H9 (cell line): ENCODE data around the gene DISC1. TPM values are rescaled to one million over a fixed set of nuclear protein-coding genes. Genes with fewer than 3 reads are reported as not detected.

ENCODE experiments used
- DNase-seq: peaks from one replicate; pipeline ENCODE4 v3.0.0-alpha.2; 2017
- H2AFZ ChIP-seq: one replicate; pipeline ENCODE4 v1.6.1; 2013; ENCODE audit warnings: mild to moderate bottlenecking, low read length, control low read depth, moderate library complexity
- H2AK5ac ChIP-seq: 2 replicates; pipeline ENCODE4 v1.6.1; 2013; ENCODE audit warnings: low read length, control low read depth, mixed read lengths; ENCODE audit not compliant: insufficient read length
- H2BK120ac ChIP-seq: one replicate; pipeline ENCODE4 v1.6.1; 2013; ENCODE audit warnings: low read depth, mild to moderate bottlenecking, low read length, control low read depth, inconsistent platforms; ENCODE audit not compliant: poor library complexity, severe bottlenecking
- H2BK12ac ChIP-seq: 2 replicates; pipeline ENCODE4 v1.6.1; 2013; ENCODE audit warnings: low read length, control low read depth, mixed read lengths, low read depth; ENCODE audit not compliant: insufficient read length
- H2BK15ac ChIP-seq: 2 replicates; pipeline ENCODE4 v1.6.1; 2013; ENCODE audit warnings: low read depth, low read length, control low read depth
- H2BK20ac ChIP-seq: one replicate; pipeline ENCODE4 v1.6.1; 2013; ENCODE audit warnings: low read depth, mild to moderate bottlenecking, low read length, control low read depth, inconsistent platforms; ENCODE audit not compliant: poor library complexity, severe bottlenecking
- H2BK5ac ChIP-seq: 2 replicates; pipeline ENCODE4 v1.6.1; 2013; ENCODE audit warnings: low read length, control low read depth, mixed read lengths; ENCODE audit not compliant: insufficient read length
- H3K14ac ChIP-seq: 2 replicates; pipeline ENCODE4 v1.6.1; 2013; ENCODE audit warnings: low read length, control low read depth; ENCODE audit not compliant: insufficient read depth
- H3K18ac ChIP-seq: 2 replicates; pipeline ENCODE4 v1.6.1; 2013; ENCODE audit warnings: low read depth, mild to moderate bottlenecking, mixed read lengths, low read length, control low read depth; ENCODE audit not compliant: insufficient read length
- H3K23ac ChIP-seq: 2 replicates; pipeline ENCODE4 v1.6.1; 2013; ENCODE audit warnings: low read length, control low read depth, mixed read lengths, low read depth; ENCODE audit not compliant: insufficient read length
- H3K23me2 ChIP-seq: 2 replicates; pipeline ENCODE4 v1.6.1; 2013; ENCODE audit warnings: low read depth, mild to moderate bottlenecking, mixed read lengths, low read length, control low read depth; ENCODE audit not compliant: insufficient read length, poor library complexity, severe bottlenecking
- H3K27ac ChIP-seq: 2 replicates; pipeline ENCODE4 v1.5.1; 2013; ENCODE audit warnings: low read length, control low read depth, mixed read lengths, low read depth; ENCODE audit not compliant: insufficient read length
- H3K27me3 ChIP-seq: 2 replicates; pipeline ENCODE4 v1.6.1; 2013; ENCODE audit warnings: low read length, control low read depth, inconsistent platforms; ENCODE audit not compliant: insufficient read depth
- H3K4ac ChIP-seq: 2 replicates; pipeline ENCODE4 v1.6.1; 2013; ENCODE audit warnings: low read depth, mild to moderate bottlenecking, control low read depth, inconsistent platforms, low read length, moderate library complexity
- H3K4me1 ChIP-seq: 2 replicates; pipeline ENCODE4 v1.6.1; 2013; ENCODE audit warnings: low read length, control low read depth, inconsistent platforms; ENCODE audit not compliant: insufficient read depth
- H3K4me2 ChIP-seq: 2 replicates; pipeline ENCODE4 v1.6.1; 2013; ENCODE audit warnings: low read length, control low read depth, mixed read lengths; ENCODE audit not compliant: insufficient read length, insufficient read depth
- H3K56ac ChIP-seq: 2 replicates; pipeline ENCODE4 v1.6.1; 2013; ENCODE audit warnings: low read depth, mild to moderate bottlenecking, mixed read lengths, low read length, control low read depth; ENCODE audit not compliant: insufficient read length
- H3K79me1 ChIP-seq: 2 replicates; pipeline ENCODE4 v1.6.1; 2013; ENCODE audit warnings: low read depth, mild to moderate bottlenecking, moderate library complexity, low read length, control low read depth, inconsistent platforms; ENCODE audit not compliant: insufficient read depth, poor library complexity, severe bottlenecking
- H3K79me2 ChIP-seq: 2 replicates; pipeline ENCODE4 v1.6.1; 2013; ENCODE audit warnings: low read length, control low read depth, inconsistent platforms; ENCODE audit not compliant: insufficient read depth
- H3K9ac ChIP-seq: 2 replicates; pipeline ENCODE4 v1.6.1; 2013; ENCODE audit warnings: low read length, control low read depth, mixed read lengths; ENCODE audit not compliant: insufficient read length; ENCODE audit errors: extremely low read depth
- H3K9me3 ChIP-seq: one replicate; pipeline ENCODE4 v1.6.1; 2013; ENCODE audit warnings: low read depth, low read length, inconsistent platforms; ENCODE audit not compliant: control insufficient read depth
- H3T11ph ChIP-seq: one replicate; pipeline ENCODE4 v1.6.1; 2013; ENCODE audit warnings: mild to moderate bottlenecking, low read length, control low read depth, inconsistent platforms
- H4K20me1 ChIP-seq: one replicate; pipeline ENCODE4 v1.6.1; 2013; ENCODE audit not compliant: control insufficient read depth, insufficient read length, insufficient read depth
- H4K5ac ChIP-seq: 2 replicates; pipeline ENCODE4 v1.6.1; 2013; ENCODE audit warnings: low read depth, mild to moderate bottlenecking, mixed read lengths, low read length, control low read depth; ENCODE audit not compliant: insufficient read length
- H4K8ac ChIP-seq: replicated peaks from 2 replicates; pipeline ENCODE4 v1.6.1; 2013; ENCODE audit warnings: low read length, control low read depth, mixed read lengths, low read depth; ENCODE audit not compliant: insufficient read length
- H4K91ac ChIP-seq: 2 replicates; pipeline ENCODE4 v1.6.1; 2013; ENCODE audit warnings: low read depth, mild to moderate bottlenecking, moderate library complexity, mixed read lengths, low read length, control low read depth; ENCODE audit not compliant: insufficient read length
- H3K27ac Mint-ChIP-seq, 3 experiments: 2 replicates in 2 of 3; 3 replicates in 1 of 3; pipeline ENCODE4 v1.8.0; 2020 to 2021; ENCODE audit warnings: mixed read lengths in 3 of 3, mild to moderate bottlenecking in 1 of 3, moderate library complexity in 1 of 3
- H3K27me3 Mint-ChIP-seq: 2 replicates; pipeline ENCODE4 v1.8.0; 2021; ENCODE audit warnings: low read depth, mild to moderate bottlenecking, moderate library complexity, mixed read lengths
- H3K36me3 Mint-ChIP-seq, 3 experiments: 2 replicates in 2 of 3; 3 replicates in 1 of 3; pipeline ENCODE4 v1.8.0; 2020 to 2021; ENCODE audit warnings: low read depth in 3 of 3, mixed read lengths in 3 of 3; ENCODE audit not compliant: insufficient read depth in 1 of 3
- H3K4me1 Mint-ChIP-seq, 2 experiments: 2 replicates each; pipeline ENCODE4 v1.8.0; 2020; ENCODE audit warnings: mixed read lengths in 2 of 2
- H3K4me3 Mint-ChIP-seq, 2 experiments: 2 replicates in 1 of 2; 3 replicates in 1 of 2; pipeline ENCODE4 v1.8.0; 2020 to 2021; ENCODE audit warnings: mild to moderate bottlenecking in 2 of 2, mixed read lengths in 2 of 2, moderate library complexity in 1 of 2
- H3K9me3 Mint-ChIP-seq, 2 experiments: 2 replicates in 1 of 2; 3 replicates in 1 of 2; pipeline ENCODE4 v1.8.0; 2020; ENCODE audit warnings: mild to moderate bottlenecking in 2 of 2, mixed read lengths in 2 of 2, moderate library complexity in 1 of 2
- CTCF ChIP-seq: fragments of 200-600 bp; sonication (generic); conservative IDR thresholded peaks from 3 replicates; pipeline ENCODE4 v1.8.0; 2021; ENCODE audit warnings: antibody characterized with exemption, mild to moderate bottlenecking
- total RNA-seq: library from RNA; stranded (reverse); gene quantifications from 2 replicates; pipeline ENCODE4 v1.2.1, GENCODE V29; 2021

The DISC1 gene
- total RNA-seq, 1 experiment from 2014 or later, result 2.5 TPM

GRCh38 chr1:231731268-231731667, 104.7 kb downstream of the DISC1 start:
- no peak overlapping the region for H3K56ac ChIP-seq
- H3K4me1 Mint-ChIP-seq, result no peaks in the 10 kb centered on the region
- no peaks in the 10 kb centered on the region for H4K20me1 ChIP-seq
- H2AK5ac ChIP-seq, result no peak overlapping the region
- no peaks in the 10 kb centered on the region for H3K27me3 ChIP-seq
- H3K79me1 ChIP-seq, result no peaks in the 10 kb centered on the region
- H4K8ac ChIP-seq, result no peak overlapping the region
- peaks cover 1% of the 10 kb centered on the region; the same call in 1 of the 2 replicates for H3K27me3 Mint-ChIP-seq
- DNase-seq, result no peak
- H3K27ac Mint-ChIP-seq, result no peak overlapping the region
- H2BK5ac ChIP-seq, result no peak overlapping the region
- no peak for TF ChIP-seq CTCF
- no peak overlapping the region for H2BK120ac ChIP-seq
- no peaks in the 10 kb centered on the region for H3K9me3 ChIP-seq
- H3K36me3 Mint-ChIP-seq, result peaks cover 0 to 4% (median 0%) of the 10 kb centered on the region in 3 experiments; a peak in 2 of 7 replicates
- no peak overlapping the region for H3T11ph ChIP-seq
- H3K4me2 ChIP-seq, result no peak overlapping the region
- no peak overlapping the region for H3K4ac ChIP-seq
- H3K27ac ChIP-seq, result no peak overlapping the region
- no peak overlapping the region for H3K4me3 Mint-ChIP-seq
- no peaks in the 10 kb centered on the region for H3K23me2 ChIP-seq
- H3K18ac ChIP-seq, result no peak overlapping the region
- H2BK20ac ChIP-seq, result no peak overlapping the region
- no peak overlapping the region for H2AFZ ChIP-seq
- no peak overlapping the region for H4K5ac ChIP-seq
- H3K4me1 ChIP-seq, result no peaks in the 10 kb centered on the region
- no peak overlapping the region for H3K23ac ChIP-seq
- peaks cover 3 to 4% of the 10 kb centered on the region in 2 experiments; a peak in 3 of 5 replicates for H3K9me3 Mint-ChIP-seq
- H2BK12ac ChIP-seq, result no peak overlapping the region
- no peak overlapping the region for H3K9ac ChIP-seq
- H4K91ac ChIP-seq, result no peak overlapping the region
- H3K14ac ChIP-seq, result no peak overlapping the region
- H2BK15ac ChIP-seq, result no peak overlapping the region
- no peaks in the 10 kb centered on the region; the same call in 1 of the 2 replicates for H3K79me2 ChIP-seq
